HL-60 (cell line): ENCODE data around the gene FSTL4.

Experiments used
- DNase-seq, 2 experiments: peaks; one replicate each; pipeline ENCODE4 v3.0.0-alpha.2; 2010 to 2020; ENCODE audit warnings: low read depth in 1 of 2, low spot score in 1 of 2
- H3K27ac ChIP-seq: fragments of 250-450 bp; sonication (Bioruptor Pico); replicated peaks from 2 replicates; pipeline ENCODE4 v1.5.1; 2020; ENCODE audit warnings: mild to moderate bottlenecking, moderate library complexity
- H3K27me3 ChIP-seq: fragments of 250-450 bp; sonication (Bioruptor Pico); 2 replicates; pipeline ENCODE4 v1.5.1; 2021; ENCODE audit warnings: mild to moderate bottlenecking, moderate library complexity; ENCODE audit not compliant: insufficient read depth, poor library complexity, severe bottlenecking
- H3K4me3 ChIP-seq: replicated peaks from 2 replicates; pipeline ENCODE4 v1.5.1; 2011; ENCODE audit warnings: mild to moderate bottlenecking, control low read depth, low read length; ENCODE audit not compliant: insufficient read depth
- CTCF ChIP-seq: IDR thresholded peaks from one replicate; pipeline ENCODE4 v1.5.1; 2011; ENCODE audit warnings: low read length, control low read depth, inconsistent platforms; ENCODE audit not compliant: insufficient read depth
- GABPA ChIP-seq: IDR thresholded peaks from 2 replicates; pipeline ENCODE4 v1.6.1; 2012; ENCODE audit warnings: low read depth
- POLR2AphosphoS5 ChIP-seq: IDR thresholded peaks from 2 replicates; pipeline ENCODE4 v1.6.1; 2012; ENCODE audit warnings: low read depth
- REST ChIP-seq: IDR thresholded peaks from 2 replicates; pipeline ENCODE4 v1.6.1; 2012; ENCODE audit warnings: low read depth; ENCODE audit not compliant: insufficient replicate concordance
- SPI1 ChIP-seq: IDR thresholded peaks from 2 replicates; pipeline ENCODE4 v1.6.1; 2012; ENCODE audit warnings: low read depth, mild to moderate bottlenecking, borderline replicate concordance

FSTL4 gene

GRCh38 chr5:133154274-133155075, 457.9 kb downstream of the FSTL4 start:
- Histone ChIP-seq H3K27ac (no peak overlapping the region), H3K27me3 (no peaks in the 10 kb centered on the region), H3K4me3 (no peak overlapping the region)
- DNase-seq, result no peak
- TF ChIP-seq POLR2AphosphoS5 (no peak), REST (no peak), GABPA (no peak), CTCF (no peak), SPI1 (no peak)

- no peak for DNase-seq
- Histone ChIP-seq H3K4me3 (no peak overlapping the region), H3K27me3 (no peaks in the 10 kb centered on the region), H3K27ac (no peak overlapping the region)
- TF ChIP-seq REST (no peak), CTCF (no peak), SPI1 (no peak), POLR2AphosphoS5 (no peak), GABPA (no peak)
These were observed 461.3 kb downstream of the FSTL4 start for GRCh38 chr5:133150909-133151544.

GRCh38 chr5:133149345-133149744, 463.0 kb downstream of the FSTL4 start:
- Histone ChIP-seq H3K4me3 (no peak overlapping the region), H3K27me3 (no peaks in the 10 kb centered on the region), H3K27ac (no peak overlapping the region)
- DNase-seq, result no peak
- TF ChIP-seq POLR2AphosphoS5, result no peak
- TF ChIP-seq REST, result no peak
- no peak for TF ChIP-seq CTCF
- TF ChIP-seq SPI1, result no peak
- TF ChIP-seq GABPA, result no peak
